D721Med (cell line): Measurements from ENCODE around the gene CDH13.

Source experiments
- DNase-seq: peaks from one replicate; pipeline ENCODE4 v3.0.0; 2011; ENCODE audit warnings: low spot score; ENCODE audit not compliant: insufficient read length
- FAIRE-seq: peaks from 2 replicates; lab custom pipeline; 2011; peaks lifted over from hg19 to GRCh38; lab: Jason Lieb, UNC
- TF ChIP-seq, protein P1 (sequence below): IDR thresholded peaks from 2 replicates; pipeline ENCODE4 v1.5.1; 2012; ENCODE audit warnings: mild to moderate bottlenecking, control low read depth; ENCODE audit not compliant: insufficient read depth; ENCODE audit errors: missing control alignments

The CDH13 gene

DNA sequence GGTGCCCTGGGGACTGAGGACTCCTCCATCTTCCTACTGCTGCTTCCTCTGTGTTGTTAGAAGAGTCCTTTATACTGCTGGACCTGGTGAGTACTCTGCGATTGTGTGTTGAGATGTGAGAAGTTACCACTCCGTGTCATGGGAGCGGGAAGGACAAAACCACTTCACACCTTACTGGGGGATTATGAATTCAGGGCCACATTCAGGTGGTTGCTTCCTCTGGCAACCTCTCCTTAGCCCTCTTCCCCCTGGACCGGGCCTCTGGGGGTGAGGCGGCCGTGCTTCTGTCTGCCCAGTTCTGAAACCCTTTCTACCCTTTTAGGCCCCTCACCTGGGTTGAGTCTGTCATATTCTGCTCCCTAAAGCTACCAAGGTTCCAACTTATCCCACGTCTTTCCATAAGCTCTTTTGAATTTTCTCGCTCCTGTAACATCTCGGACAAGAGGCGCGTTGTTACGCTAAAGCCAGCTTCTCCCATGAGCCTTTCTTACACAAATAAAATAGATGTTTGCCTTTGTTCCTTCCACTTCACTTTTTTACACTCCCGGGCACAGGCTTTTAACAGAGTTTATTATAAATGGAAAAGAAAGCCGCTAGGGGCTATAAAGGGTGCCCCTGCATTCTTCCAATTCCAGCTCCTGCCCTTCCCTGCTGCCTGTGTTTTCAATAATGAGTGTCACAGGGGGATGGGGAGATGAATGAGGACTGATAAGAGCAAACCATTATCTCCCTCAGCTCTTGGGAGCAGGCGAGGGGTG lies 20.7 kb upstream of the CDH13 start:
- FAIRE-seq (no peak), DNase-seq (no peak)

DNA sequence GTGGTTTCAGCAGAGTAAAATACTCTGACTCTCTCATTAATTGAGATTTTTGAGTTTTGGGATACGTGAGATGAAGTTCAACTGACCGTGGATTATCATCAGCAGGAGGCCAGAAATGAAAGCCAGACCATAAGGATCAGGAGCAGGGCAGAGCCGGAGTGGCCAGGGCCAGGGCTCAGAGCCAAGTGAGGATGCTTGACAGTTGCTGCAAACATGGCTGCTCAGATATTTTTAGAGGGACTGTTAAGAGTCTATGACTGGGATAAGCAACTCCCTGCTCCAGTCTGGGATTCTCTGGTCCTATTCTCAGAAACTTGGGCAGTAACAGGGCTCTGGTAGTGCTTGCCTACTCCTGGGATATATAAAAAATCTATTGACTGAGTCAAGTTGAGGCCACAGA lies 17.6 kb upstream of the CDH13 start:
- DNase-seq (no peak), FAIRE-seq (no peak)
- TF ChIP-seq, protein P1, sequence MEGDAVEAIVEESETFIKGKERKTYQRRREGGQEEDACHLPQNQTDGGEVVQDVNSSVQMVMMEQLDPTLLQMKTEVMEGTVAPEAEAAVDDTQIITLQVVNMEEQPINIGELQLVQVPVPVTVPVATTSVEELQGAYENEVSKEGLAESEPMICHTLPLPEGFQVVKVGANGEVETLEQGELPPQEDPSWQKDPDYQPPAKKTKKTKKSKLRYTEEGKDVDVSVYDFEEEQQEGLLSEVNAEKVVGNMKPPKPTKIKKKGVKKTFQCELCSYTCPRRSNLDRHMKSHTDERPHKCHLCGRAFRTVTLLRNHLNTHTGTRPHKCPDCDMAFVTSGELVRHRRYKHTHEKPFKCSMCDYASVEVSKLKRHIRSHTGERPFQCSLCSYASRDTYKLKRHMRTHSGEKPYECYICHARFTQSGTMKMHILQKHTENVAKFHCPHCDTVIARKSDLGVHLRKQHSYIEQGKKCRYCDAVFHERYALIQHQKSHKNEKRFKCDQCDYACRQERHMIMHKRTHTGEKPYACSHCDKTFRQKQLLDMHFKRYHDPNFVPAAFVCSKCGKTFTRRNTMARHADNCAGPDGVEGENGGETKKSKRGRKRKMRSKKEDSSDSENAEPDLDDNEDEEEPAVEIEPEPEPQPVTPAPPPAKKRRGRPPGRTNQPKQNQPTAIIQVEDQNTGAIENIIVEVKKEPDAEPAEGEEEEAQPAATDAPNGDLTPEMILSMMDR, result no peak

More for the DNA sequence above, 20.7 kb upstream of the CDH13 start:
- TF ChIP-seq, protein P1, result no peak

DNA sequence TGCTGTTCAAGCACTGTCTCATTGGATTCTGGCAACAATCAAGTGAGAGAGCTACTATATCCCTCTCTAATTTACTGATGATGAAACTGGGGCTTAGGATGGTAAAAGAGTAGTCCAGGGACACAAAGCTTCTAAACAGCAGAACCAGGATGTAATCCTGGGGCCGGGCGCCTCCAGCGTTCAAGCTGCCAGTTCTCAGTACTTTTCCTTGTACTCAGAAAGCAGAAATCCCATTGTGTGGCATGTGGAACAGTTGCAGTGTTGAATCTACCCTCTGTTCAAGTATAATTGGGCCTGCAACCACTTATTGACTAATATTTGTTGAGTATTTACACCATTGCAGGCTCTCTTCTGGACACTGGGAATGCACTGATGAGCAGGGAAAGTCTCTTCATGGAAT lies 14.5 kb upstream of the CDH13 start:
- TF ChIP-seq, protein P1, result no peak
- DNase-seq (no peak), FAIRE-seq (no peak)

DNA sequence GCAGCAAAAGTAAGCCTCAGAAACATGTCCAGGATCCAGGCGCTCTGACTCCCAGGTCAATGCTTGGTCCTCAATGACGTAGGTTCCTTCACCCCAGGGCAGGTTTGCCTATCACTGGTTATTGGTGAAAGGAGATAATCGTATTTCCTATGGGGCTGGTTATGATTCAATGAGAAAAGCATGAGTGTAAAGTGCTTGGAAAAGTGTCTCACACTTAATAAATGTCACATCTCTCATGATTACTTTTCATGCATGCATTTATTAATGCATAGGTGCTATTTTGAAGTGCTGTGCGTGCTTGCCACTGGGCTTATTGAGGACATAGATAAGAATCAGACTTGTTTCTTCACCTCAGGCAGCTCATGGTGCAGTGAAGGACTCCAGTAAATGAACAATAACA lies 10.4 kb upstream of the CDH13 start:
- no peak for FAIRE-seq
- DNase-seq, result no peak
- TF ChIP-seq, protein P1, result no peak

DNA sequence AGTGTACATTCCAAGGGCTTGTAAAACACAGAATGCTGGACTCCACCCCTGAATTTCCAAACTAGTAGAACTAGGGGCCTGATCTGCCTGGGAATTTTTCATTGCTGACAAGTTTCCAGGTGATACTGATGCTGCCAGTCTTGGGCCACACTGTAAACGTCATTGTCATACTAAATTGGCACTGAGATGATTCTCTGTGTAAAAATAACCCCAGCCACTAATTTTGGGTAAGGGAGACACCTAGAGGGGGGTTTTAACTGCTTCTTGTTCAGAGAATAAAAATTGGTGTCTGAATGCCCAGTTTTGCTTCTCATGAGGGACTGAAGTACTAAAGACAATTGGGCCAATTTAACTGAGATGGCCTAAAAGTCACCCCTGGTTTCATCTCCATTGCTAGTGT lies 5.0 kb upstream of the CDH13 start:
- DNase-seq (no peak), FAIRE-seq (no peak)
- TF ChIP-seq, protein P1, result no peak

DNA sequence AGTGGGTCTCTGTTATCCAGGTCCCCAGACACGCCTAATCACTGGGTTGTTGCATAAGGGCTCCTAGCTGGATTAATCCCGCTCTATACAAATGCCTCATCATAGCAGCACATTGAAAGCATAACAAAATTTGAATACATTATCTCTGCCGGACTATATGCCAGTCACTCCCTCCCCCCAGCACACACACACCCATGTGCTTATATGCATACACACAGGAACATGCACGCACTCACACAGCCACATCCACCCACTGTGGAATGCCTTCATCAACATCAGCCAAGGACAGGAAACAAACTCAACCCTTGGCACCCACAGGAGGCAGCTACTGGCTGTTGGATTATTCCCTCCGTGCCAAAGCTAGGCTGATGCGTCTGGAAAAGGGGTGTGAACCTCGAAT lies 3.5 kb upstream of the CDH13 start:
- TF ChIP-seq, protein P1, result no peak
- no peak for DNase-seq
- no peak for FAIRE-seq
